Anterior cingulate cortex (tissue), 58 donors: ENCODE results near the gene RAB42.
"Not testable (repeated sequence)": the region's sequence is repeated elsewhere in the genome, so short reads cannot be mapped to it uniquely, and the experiment has no call there.

Experiments
- DNase-seq, 58 donors: peaks; one replicate each; lab custom pipeline; 2025; lab: John Stamatoyannopoulos, UW

RAB42 gene

GRCh38 chr1:28582248-28582615 is 9.8 kb upstream of the RAB42 start:
- peak in 1 of 58 donors; percentile 44 for DNase-seq

- DNase-seq, result not testable (repeated sequence)
These were observed 5.3 kb upstream of the RAB42 start for GRCh38 chr1:28586585-28587391.

GRCh38 chr1:28592321-28593071 is 431 bp downstream of the RAB42 start:
- DNase-seq, result no peak

GRCh38 chr1:28593988-28594356 is 1.9 kb downstream of the RAB42 start:
- DNase-seq, result not testable (repeated sequence)

GRCh38 chr1:28594686-28595411 is 2.8 kb downstream of the RAB42 start:
- peak in 14 of 58 donors; percentile 4 to 29 (median 13) for DNase-seq

GRCh38 chr1:28595412-28596191 is 3.5 kb downstream of the RAB42 start:
- DNase-seq, result no peak

- not testable (repeated sequence) for DNase-seq
These were observed 4.2 kb downstream of the RAB42 start for GRCh38 chr1:28596276-28596675.

GRCh38 chr1:28601696-28602095 is 9.6 kb downstream of the RAB42 start:
- DNase-seq, result no peak

- peak in 41 of 58 donors; percentile 2 to 75 (median 32) for DNase-seq
These were observed 10.7 kb downstream of the RAB42 start for GRCh38 chr1:28602536-28603439.

GRCh38 chr1:28604411-28604810 is 12.3 kb downstream of the RAB42 start:
- no peak for DNase-seq

GRCh38 chr1:28604962-28605361 is 12.9 kb downstream of the RAB42 start:
- no peak for DNase-seq

GRCh38 chr1:28606771-28607170 is 14.7 kb downstream of the RAB42 start:
- no peak for DNase-seq

- DNase-seq, result peak in 1 of 58 donors; percentile 6
These were observed 21.1 kb downstream of the RAB42 start for GRCh38 chr1:28613175-28613574.

- DNase-seq, result no peak
These were observed 39.6 kb downstream of the RAB42 start for GRCh38 chr1:28631713-28632112.

- DNase-seq, result no peak
These were observed 40.5 kb downstream of the RAB42 start for GRCh38 chr1:28632560-28632959.

- no peak for DNase-seq
These were observed 48.7 kb downstream of the RAB42 start for GRCh38 chr1:28640766-28641165.

- peak in 9 of 58 donors; percentile 26 to 63 (median 43) for DNase-seq
These were observed 50.2 kb downstream of the RAB42 start for GRCh38 chr1:28642056-28642846.
